ENCODE data around the gene NFIX.

The NFIX gene

GRCh38 chr19:12987781-12988180 lies 7.5 kb upstream of the NFIX start:
- no peak for DNase-seq (ENCODE audit: low read depth in 2 of 2)

GRCh38 chr19:12990431-12990830 lies 4.8 kb upstream of the NFIX start:
- no peak for DNase-seq (ENCODE audit: low read depth in 2 of 2)

- DNase-seq (ENCODE audit: low read depth in 2 of 2), result no peak
Observed at GRCh38 chr19:12990853-12991252, 4.4 kb upstream of the NFIX start.

- DNase-seq (ENCODE audit: low read depth in 2 of 2), result no peak
Observed at GRCh38 chr19:12991296-12991695, 4.0 kb upstream of the NFIX start.

GRCh38 chr19:12992729-12993128 lies 2.5 kb upstream of the NFIX start:
- DNase-seq (ENCODE audit: low read depth in 2 of 2), result no peak

GRCh38 chr19:12993562-12993961 lies 1.7 kb upstream of the NFIX start:
- no peak for DNase-seq (ENCODE audit: low read depth in 2 of 2)

GRCh38 chr19:12995596-12996405 lies 526 bp downstream of the NFIX start:
- DNase-seq (ENCODE audit: low read depth in 2 of 2), result no peak

GRCh38 chr19:12996406-12997094 lies 1.3 kb downstream of the NFIX start:
- DNase-seq (ENCODE audit: low read depth in 2 of 2), result no peak

- no peak for DNase-seq (ENCODE audit: low read depth in 2 of 2)
Observed at GRCh38 chr19:12997179-12997966, 2.1 kb downstream of the NFIX start.

- DNase-seq (ENCODE audit: low read depth in 2 of 2), result no peak
Observed at GRCh38 chr19:12997967-12998940, 3.0 kb downstream of the NFIX start.

GRCh38 chr19:13001166-13001501 lies 5.9 kb downstream of the NFIX start:
- no peak for DNase-seq (ENCODE audit: low read depth in 2 of 2)

GRCh38 chr19:13001502-13002165 lies 6.4 kb downstream of the NFIX start:
- DNase-seq (ENCODE audit: low read depth in 2 of 2), result no peak

GRCh38 chr19:13002166-13002898 lies 7.1 kb downstream of the NFIX start:
- no peak for DNase-seq (ENCODE audit: low read depth in 2 of 2)

GRCh38 chr19:13003081-13003480 lies 7.8 kb downstream of the NFIX start:
- DNase-seq (ENCODE audit: low read depth in 2 of 2), result no peak

- no peak for DNase-seq (ENCODE audit: low read depth in 2 of 2)
Observed at GRCh38 chr19:13004273-13004672, 9.0 kb downstream of the NFIX start.

GRCh38 chr19:13005253-13005652 lies 10.0 kb downstream of the NFIX start:
- DNase-seq (ENCODE audit: low read depth in 2 of 2), result no peak

- no peak for DNase-seq (ENCODE audit: low read depth in 2 of 2)
Observed at GRCh38 chr19:13005861-13006370, 10.6 kb downstream of the NFIX start.

- no peak for DNase-seq (ENCODE audit: low read depth in 2 of 2)
Observed at GRCh38 chr19:13006431-13007281, 11.4 kb downstream of the NFIX start.
